Measurements from ENCODE around the gene ZNF608.

The ZNF608 gene, protein sequence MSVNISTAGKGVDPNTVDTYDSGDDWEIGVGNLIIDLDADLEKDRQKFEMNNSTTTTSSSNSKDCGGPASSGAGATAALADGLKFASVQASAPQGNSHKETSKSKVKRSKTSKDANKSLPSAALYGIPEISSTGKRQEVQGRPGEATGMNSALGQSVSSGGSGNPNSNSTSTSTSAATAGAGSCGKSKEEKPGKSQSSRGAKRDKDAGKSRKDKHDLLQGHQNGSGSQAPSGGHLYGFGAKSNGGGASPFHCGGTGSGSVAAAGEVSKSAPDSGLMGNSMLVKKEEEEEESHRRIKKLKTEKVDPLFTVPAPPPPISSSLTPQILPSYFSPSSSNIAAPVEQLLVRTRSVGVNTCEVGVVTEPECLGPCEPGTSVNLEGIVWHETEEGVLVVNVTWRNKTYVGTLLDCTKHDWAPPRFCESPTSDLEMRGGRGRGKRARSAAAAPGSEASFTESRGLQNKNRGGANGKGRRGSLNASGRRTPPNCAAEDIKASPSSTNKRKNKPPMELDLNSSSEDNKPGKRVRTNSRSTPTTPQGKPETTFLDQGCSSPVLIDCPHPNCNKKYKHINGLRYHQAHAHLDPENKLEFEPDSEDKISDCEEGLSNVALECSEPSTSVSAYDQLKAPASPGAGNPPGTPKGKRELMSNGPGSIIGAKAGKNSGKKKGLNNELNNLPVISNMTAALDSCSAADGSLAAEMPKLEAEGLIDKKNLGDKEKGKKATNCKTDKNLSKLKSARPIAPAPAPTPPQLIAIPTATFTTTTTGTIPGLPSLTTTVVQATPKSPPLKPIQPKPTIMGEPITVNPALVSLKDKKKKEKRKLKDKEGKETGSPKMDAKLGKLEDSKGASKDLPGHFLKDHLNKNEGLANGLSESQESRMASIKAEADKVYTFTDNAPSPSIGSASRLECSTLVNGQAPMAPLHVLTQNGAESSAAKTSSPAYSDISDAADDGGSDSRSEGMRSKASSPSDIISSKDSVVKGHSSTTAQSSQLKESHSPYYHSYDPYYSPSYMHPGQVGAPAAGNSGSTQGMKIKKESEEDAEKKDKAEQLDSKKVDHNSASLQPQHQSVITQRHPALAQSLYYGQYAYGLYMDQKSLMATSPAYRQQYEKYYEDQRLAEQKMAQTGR (N-terminal part only)

DNA sequence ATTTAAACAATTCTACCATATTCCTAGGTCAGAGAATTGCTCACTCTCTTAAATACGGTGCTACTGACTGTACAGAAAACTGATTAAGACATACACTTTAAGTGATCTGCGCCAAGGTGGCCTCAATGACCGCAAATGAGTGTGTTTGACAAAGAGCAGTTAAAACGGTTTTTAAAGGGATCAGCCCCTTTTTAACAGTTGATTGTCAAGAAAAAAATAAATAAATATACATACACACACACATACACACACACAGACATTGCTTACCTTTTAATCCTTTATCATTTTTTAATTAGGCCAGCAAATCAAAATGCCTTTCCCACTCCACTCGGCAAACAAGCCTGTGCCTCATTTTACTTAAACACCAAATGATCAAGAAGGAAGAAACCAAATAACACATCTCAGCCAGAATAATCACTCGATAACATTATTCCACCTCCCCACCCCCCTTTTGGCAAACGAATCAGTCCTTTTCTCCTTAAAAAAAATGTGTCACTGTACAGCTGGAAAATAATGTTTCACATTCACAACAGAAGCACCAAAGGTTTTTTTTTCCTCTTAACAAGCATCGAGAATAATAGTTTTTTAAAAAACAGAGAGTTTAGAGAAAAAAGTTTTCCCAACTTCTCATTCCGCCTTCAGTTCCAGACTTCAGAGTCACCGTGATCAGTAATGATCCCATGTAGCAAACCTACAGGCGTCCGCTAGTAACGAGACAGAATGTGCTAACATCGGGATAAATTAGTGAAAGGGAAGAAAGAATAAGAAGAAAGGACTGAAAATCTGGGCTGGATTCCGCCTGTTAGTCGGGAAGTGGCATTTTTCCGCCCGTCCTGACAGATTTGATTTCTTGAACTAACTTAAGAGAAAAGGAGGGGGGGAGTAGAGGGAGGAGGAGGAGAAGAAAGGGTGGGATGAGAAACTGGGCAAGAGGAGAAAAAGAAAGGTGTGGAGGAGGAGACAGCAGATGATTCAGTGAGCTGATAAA is at the start of gene ZNF608:
Gene ZNF608 (minus strand): TSS at position 712 of the 988 bp plus-strand sequence. CDS start 1,650 bp downstream, outside the sequence.
- DNase-seq (ENCODE audit: low read depth in 3 of 3): no peak

DNA sequence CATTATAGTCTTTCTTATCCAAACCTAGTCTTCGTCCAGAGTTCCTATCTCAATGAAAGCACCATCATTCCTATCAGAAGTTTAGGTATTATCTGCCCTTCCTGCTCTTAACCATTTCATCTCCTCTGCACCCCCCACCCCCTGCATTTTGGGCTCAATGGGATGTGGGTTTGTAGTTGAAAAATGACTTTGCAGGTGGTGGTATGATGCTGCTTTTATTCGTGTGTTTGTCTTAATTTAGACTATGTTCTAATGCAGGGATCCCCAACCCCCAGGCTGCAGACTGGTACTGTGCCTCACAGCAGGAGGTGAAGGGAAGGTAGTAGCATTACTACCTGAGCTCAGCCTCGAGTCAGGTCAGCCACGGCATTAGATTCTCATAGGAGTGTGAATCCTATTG is 49.4 kb upstream of the ZNF608 start:
- DNase-seq (ENCODE audit: low read depth in 3 of 3): no peak

DNA sequence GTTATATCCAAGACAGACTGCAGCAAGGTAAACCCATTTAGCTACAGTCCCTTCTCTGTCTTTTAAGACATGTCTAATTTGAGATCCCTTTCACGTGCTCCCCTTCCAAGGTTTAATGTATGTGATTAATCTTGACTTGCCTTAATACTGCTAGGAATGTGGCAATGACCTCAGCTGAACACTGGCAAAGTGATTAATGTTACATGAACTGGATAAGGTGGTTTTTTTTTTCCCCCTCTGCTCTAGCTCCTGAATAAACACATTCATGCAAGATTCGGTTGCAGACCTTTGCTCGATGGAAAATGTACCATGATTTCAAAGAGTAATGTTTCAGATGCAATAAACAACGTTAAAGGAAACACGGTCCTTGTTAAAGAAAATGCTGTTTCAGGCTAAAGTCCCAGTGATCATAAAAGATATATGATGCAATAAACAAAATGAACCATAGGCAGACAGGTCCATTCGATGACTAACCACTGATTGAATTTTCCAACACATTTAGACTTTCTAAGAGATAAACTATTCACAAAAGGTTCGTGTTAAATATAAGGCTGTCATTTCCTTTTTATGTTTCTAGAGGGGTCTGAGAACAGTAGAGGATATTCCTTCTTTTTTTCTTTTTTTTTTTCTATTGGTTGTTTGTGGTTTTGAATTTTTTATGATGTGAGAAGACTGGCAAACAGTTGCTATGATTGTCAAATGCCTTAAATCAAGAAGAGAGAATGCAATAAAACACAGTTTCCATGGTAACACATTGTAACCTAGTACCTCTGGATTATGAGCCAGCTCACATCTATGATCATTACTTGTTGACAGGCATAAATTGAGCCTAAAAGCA is 44.7 kb upstream of the ZNF608 start:
- no peak for DNase-seq (ENCODE audit: low read depth in 3 of 3)

DNA sequence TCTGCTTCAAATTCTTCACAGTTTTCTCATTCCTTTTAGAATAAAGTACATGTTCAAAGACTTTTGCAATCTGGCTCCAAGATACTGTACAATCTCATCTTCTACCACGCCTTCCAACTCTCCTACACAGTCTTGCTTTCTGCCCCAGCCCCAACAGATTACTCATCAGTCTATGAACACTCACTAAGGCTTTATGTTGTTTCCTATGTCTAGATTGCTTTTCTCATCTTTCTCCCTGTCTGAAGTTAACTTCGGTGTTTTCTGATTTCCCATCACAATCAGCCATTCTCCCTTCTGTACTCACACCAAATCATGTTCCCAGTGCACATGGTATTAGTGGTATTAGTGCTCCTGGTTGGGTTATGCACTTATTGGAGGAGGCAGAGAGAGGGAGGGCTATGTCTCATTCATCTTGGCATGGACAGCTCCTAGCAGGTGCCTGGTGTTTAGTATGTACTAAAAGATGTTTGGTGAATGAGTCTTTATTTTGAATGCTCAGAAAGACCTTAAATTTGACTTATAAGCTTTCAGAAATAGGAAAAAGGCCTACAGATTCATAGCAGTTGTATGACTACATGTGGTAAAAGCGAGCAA is 44.0 kb upstream of the ZNF608 start:
- DNase-seq (ENCODE audit: low read depth in 3 of 3): no peak

DNA sequence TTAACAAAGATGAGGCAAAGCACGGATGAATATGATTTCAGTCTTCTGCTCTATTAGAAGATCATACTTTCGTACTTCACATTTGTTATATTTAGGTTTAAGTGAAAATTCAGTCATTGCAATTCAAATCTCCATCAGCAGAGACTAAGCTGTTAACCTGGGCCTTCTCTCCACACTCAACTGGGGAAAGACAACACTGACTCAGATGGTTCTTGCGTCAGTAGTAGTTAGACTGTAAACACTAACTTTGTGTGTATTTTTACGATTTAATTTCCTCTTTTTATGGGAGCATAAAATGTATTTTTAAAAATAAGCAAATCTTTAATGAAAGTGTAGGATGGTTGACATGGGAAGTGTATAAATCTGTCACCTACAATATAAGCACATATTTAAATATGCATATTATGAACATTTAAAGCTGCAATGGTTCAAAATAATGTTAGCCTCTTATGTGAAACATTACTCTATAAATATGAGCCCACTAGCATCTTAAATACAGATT is 42.7 kb upstream of the ZNF608 start:
- DNase-seq (ENCODE audit: low read depth in 3 of 3): no peak

DNA sequence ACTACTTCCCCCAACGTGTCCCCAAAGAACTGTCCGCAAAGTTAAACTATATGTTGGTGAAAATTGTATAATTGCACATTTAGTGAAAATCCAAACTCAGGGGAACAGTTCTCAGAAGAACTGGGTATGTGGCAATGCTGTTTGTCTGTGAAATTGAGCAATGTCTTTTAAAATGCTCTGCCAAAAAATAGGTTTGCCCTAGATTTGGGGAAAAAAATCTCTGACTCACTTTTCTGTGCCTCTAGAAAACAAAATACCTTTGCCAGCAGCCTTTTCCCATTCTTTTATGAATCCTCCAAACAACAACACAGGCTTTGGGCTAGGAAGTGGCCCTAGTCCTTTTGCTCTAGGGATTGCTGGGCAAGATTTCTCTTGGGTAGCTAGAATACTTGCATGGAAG is 37.4 kb upstream of the ZNF608 start:
- no peak for DNase-seq (ENCODE audit: low read depth in 3 of 3)

DNA sequence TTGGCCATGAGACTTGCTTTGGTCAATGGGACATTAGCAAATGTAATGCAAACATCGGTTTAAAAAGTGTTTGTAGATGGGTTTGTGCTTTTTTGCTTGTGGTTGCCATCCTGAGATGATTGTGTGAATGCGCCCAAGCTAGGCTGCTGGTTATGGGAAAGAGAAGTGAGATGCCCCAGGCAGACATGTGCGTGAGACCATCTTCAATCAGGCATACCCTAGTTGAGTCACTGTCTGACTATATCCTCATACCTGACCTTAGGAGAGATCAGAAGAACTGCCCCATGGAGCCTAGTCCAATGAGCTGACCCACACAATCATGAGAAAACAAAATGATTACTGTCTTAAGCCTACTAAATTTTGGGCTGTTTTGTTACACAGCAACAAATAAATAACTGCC is 36.8 kb upstream of the ZNF608 start:
- no peak for DNase-seq (ENCODE audit: low read depth in 3 of 3)

DNA sequence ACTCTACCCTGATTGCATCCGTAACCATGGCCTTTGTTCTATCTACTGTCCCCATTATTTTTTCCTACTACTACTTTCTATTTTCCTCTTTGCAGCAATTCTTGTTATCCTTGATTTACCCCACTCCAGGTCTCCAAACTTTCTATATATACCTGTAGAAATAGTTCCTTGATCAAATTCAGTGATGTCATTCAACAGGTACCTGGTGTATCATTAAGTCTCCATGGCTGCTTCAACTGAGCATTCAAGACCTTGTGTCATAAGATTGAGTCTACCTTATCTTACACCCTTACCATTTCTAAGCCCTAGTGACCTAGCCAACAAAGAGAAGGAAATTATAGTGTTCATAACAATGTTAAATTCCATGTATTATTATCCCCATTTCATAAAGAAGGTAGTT is 35.8 kb upstream of the ZNF608 start:
- DNase-seq (ENCODE audit: low read depth in 3 of 3): no peak

DNA sequence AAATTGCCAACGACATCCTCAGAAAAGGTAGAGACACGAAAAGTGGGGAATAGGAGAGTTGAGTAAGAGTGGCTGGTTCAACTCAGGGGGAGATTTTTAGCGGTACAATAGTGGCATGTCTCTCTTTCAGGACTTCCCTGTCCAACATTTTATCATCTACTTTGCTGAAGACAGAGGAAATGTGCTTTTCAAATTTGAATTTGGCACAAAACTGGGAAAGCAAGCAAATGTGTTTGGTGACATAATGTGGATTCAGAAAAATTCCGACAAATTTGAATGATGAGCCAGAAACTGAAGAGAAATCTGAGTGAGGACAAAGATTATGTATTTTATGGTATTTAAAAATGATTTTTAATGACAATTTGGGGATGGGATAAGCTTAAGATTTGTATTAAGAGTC is 33.6 kb upstream of the ZNF608 start:
- no peak for DNase-seq (ENCODE audit: low read depth in 3 of 3)

DNA sequence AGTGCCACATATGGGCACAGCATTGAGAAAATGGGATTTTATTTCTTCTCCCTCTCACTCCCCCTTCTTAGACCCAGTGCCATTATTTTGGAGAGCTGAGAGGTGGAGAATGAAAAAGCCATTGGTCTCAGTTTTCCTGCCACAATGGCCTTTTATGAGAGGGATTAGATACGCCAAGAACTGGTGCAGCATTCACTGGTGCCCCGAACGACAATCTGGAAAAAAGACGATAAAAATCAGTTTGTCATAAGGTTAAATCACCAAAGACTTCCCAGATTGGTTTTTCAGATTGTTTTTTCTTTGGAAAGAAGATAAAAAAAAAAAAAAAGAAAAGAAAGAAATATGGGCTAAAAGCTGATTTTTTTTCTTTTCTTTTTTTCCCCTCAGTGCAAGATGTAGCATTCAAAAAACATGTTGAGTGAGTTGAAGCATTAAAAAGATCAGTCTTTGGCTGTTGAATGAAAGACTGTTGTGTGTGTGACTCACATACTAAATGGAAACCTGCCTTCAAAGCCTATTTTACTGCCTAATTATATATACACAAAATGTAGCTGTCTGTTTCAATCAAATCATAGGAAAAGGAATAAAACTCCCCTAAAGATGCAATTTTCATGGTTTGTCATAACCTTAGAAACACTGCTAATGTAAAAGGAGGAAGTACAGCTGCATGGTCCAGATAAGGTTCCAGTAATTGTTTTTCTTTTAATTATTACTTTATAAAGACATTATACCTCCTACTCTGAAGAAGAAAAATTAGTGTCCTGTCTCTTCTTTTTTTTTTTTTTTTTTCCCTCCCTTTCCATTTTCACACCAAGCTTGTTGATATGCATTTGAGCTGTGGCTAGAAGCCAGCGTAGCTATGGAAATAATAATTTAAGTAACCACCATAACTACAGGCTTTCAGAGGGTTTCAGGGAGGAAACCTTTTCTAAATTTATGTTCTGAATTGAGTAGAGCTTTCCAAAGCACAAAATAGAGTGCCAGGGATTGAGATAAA is 27.2 kb upstream of the ZNF608 start:
- DNase-seq (ENCODE audit: low read depth in 3 of 3): no peak

DNA sequence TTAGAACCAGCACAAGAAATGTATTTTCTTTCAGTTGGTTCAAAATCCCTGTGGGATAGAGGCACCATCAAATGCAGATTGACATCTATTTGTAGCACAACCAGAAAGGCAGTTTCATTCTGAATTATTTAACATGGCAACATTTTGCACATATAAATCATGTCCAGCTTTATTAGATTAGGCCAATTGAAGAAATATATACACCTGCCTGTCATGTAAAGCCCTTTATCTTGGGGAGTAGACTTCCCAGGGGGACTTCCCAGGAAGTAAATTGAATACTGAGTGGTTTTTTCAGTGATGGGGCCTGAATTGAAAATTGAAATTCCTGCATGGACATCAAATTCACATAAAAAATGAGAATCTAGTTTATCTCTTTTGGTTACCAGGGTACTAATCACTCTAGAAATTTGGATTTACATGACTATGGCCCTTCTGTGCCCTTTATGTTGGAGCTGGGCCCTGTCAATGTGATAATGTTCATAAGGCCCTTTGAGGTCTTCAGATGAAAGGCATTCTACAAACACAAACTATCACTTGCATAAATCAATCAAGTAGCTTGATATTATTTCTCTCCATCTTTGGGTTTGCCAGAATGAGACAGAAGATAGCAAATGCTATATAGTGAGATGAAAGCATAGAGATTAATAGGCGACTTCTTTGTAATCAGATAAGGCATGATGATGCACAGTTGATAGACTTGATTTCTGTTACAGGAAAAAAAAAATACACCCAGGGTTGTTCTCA is 26.2 kb upstream of the ZNF608 start:
- no peak for DNase-seq (ENCODE audit: low read depth in 3 of 3)

DNA sequence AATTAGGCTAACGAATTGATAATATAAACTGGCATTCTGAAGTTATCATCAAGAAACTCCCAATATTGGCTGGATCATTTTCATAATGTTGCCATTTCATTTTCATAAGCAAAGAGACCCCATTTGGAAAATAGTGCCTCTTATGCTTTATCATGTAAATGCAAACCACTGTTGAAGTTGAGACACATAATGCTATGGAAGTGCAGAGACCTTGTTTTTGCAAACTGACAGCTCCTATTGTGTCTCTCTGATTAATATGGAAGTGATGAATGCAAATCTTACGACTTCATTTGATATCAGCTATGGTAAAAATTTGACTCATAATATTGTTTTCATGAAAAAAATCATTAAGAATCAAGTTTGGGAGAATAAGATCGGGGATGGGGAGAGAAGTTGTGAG is 25.3 kb upstream of the ZNF608 start:
- no peak for DNase-seq (ENCODE audit: low read depth in 3 of 3)

DNA sequence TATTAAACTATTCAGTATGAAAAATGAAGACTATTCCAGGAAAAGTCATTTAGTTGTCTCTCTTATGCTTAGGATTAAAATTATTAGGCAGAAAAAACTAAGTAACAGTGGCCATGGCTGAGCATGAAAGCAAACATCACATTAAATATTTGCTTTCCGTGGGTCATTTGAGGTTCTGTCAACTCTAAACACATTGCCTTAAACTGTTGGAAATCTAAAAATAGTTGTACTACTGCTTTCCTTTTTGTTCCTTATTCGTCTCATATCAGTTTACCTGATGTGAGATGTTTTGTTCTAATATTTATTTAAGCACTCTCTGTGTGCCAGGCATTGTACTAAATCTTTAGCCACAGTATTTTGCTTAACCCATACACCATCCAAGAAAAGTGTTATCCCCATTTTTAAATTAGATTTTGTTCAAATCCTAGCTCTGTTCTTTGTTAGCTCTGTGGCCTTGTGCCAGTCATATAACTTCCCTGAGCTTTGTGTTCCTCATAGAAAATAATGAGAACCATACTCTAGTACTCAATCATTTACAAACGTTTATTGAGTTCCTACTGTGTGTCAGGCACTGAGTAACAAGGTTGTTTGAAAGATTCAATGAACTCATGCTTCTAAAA is 18.7 kb upstream of the ZNF608 start:
- no peak for DNase-seq (ENCODE audit: low read depth in 3 of 3)

DNA sequence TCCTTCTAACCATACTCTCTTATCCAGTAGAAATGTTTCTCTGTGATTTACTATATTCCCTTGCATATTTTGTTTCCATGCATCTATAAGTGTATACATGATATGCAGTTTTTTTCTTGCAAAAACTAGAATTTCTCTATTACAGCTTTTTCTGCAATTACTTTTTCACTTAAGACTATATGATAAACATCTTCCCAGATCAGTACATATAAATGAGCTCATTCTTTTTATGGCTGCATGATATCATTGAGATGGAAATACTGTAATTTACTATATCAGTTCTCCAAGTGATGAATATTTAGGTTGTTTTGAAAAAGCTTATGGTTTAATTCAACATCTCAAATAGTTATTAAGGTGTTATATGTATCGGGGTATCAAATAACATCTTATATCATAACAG is 18.1 kb upstream of the ZNF608 start:
- no peak for DNase-seq (ENCODE audit: low read depth in 3 of 3)

DNA sequence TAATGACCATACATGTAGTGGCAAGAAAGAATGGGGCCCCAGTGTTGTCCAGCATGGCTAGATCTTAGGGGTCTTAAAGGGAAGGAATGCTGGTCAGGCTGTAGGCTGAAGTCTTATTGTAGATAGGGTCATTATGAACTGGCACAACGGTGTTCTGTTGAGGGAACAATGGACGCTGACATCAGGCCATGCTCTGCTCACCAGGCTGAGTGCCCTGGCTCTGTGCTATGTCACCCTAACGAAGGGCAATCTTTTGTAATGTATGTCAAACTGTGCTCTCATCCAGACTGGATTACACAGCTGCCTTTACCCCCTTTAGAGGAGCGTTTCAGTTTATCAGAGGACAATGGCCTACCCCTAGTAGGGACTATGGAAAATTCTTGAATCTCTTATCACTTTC is 14.6 kb upstream of the ZNF608 start:
- no peak for DNase-seq (ENCODE audit: low read depth in 3 of 3)

DNA sequence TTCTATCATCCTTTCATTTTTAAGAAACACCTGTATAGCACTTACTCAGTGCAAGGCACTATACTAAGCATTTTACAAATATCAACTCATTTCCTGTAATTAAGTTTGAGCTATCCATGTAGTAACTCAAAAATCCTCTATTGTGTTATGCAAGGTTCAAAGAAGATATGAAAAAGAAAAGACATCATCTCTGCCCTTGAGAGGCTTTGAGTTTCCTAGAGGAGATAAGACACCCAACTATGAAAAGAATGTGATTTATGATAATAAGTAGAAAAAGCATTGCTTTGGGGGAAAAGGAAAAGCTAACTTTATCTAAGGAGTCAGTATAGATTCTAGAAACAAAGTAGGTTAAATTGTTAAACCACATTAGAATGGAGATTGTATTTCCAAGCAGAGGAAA is 14.2 kb upstream of the ZNF608 start:
- DNase-seq (ENCODE audit: low read depth in 3 of 3): no peak

DNA sequence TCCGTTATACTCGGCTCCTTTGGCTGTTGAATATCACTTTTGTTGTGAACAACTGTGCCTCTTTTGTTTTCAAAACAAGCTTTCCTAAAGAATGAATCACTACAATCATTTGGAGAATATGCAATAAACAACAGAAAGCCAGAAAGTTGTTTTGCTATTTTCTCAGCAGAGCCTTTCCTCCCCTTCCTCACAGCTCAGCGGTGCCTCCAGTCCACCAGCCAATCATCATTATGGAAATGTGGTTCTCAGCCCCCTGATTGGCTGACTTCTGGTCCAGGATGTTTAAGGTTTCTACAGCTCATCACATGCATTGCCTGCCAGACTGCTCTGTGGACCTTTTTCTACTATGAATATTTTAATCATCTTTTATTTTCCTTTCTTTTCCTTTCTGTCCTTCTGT is 9.1 kb upstream of the ZNF608 start:
- no peak for DNase-seq (ENCODE audit: low read depth in 3 of 3)

Data from stimulated activated CD4-positive, alpha-beta T cell treated with anti-CD3 and anti-CD28 coated beads, TNF-alpha, amount 100 ng/mL, for 24 hours (primary cell).